Loucy (cell line): ENCODE measurements around the gene SYCP1.

ENCODE experiments used
- H2AFZ ChIP-seq: fragments of 200-600 bp; sonication (generic); 2 replicates; pipeline ENCODE4 v1.6.0; 2016; ENCODE audit warnings: antibody characterized with exemption, mild to moderate bottlenecking, low read length, moderate library complexity
- H3F3A ChIP-seq: fragments of 200-600 bp; 2 replicates; pipeline ENCODE4 v1.6.0; 2016; ENCODE audit warnings: antibody characterized with exemption, low read depth, mild to moderate bottlenecking
- H3K27me3 ChIP-seq: fragments of 200-600 bp; sonication (generic); 2 replicates; pipeline ENCODE4 v1.6.1; 2014; ENCODE audit warnings: low read length, mild to moderate bottlenecking; ENCODE audit not compliant: insufficient read depth, poor library complexity, severe bottlenecking
- H3K36me3 ChIP-seq: fragments of 200-600 bp; sonication (generic); 2 replicates; pipeline ENCODE4 v1.6.1; 2016; ENCODE audit warnings: low read length; ENCODE audit not compliant: insufficient read depth
- H3K4me1 ChIP-seq: fragments of 200-600 bp; sonication (generic); 2 replicates; pipeline ENCODE4 v1.5.1; 2014; ENCODE audit warnings: low read length, mild to moderate bottlenecking; ENCODE audit not compliant: insufficient read depth, poor library complexity, severe bottlenecking
- H3K4me2 ChIP-seq: fragments of 200-600 bp; sonication (generic); 2 replicates; pipeline ENCODE4 v1.6.0; 2014; ENCODE audit warnings: antibody characterized with exemption, low read length, low read depth, mild to moderate bottlenecking; ENCODE audit not compliant: poor library complexity, severe bottlenecking
- H3K4me3 ChIP-seq: fragments of 200-600 bp; sonication (generic); 2 replicates; pipeline ENCODE4 v1.5.1; 2014; ENCODE audit warnings: low read length, mild to moderate bottlenecking, mixed read lengths; ENCODE audit not compliant: poor library complexity, severe bottlenecking
- H3K79me2 ChIP-seq: fragments of 200-600 bp; sonication (generic); 2 replicates; pipeline ENCODE4 v1.6.1; 2014; ENCODE audit warnings: low read length; ENCODE audit not compliant: insufficient read depth
- H3K9ac ChIP-seq: fragments of 200-600 bp; sonication (generic); 2 replicates; pipeline ENCODE4 v1.6.0; 2014; ENCODE audit warnings: mild to moderate bottlenecking, low read depth, low read length, moderate library complexity; ENCODE audit not compliant: poor library complexity, severe bottlenecking
- H3K9me2 ChIP-seq: fragments of 200-600 bp; sonication (generic); replicated peaks from 2 replicates; pipeline ENCODE4 v1.6.1; 2016; ENCODE audit warnings: low read depth, low read length, mixed read lengths
- H3K9me3 ChIP-seq: fragments of 200-600 bp; sonication (generic); 2 replicates; pipeline ENCODE4 v1.6.1; 2014; ENCODE audit warnings: mild to moderate bottlenecking, antibody characterized with exemption, low read length, low read depth; ENCODE audit not compliant: insufficient read depth
- H4K20me1 ChIP-seq: fragments of 200-600 bp; sonication (generic); 2 replicates; pipeline ENCODE4 v1.6.0; 2014; ENCODE audit warnings: antibody characterized with exemption, low read length, mild to moderate bottlenecking; ENCODE audit not compliant: insufficient read depth, poor library complexity, severe bottlenecking
- EZH2phosphoT487 ChIP-seq: fragments of 200-600 bp; IDR thresholded peaks from 2 replicates; pipeline ENCODE4 v1.6.1; 2018; ENCODE audit warnings: antibody characterized with exemption, mild to moderate bottlenecking, moderate library complexity, borderline replicate concordance
- TF ChIP-seq, protein P1 (sequence below): fragments of 200-600 bp; sonication (generic); conservative IDR thresholded peaks from 2 replicates; pipeline ENCODE4 v1.5.1; 2014; ENCODE audit warnings: mild to moderate bottlenecking, antibody characterized with exemption, low read length

Gene SYCP1

DNA sequence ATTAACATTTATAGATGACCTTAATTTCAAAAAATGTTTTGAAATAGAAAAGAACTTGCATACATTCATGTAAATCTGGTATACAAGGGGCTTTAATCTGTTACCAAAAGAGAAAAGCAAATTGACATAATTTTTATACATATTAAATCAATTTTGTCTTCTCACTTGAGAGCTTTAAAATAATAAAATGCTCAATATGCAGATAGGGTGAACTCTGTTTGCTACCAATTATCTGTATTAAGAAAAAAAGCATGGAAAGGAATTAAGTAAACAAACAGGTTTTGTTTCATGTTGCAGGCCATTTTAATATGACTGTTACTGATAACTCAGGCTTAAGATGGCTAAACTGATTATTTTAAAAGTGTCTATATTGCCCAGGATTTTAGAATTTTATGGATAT is 168.9 kb downstream of the SYCP1 start:
- TF ChIP-seq, protein P1, sequence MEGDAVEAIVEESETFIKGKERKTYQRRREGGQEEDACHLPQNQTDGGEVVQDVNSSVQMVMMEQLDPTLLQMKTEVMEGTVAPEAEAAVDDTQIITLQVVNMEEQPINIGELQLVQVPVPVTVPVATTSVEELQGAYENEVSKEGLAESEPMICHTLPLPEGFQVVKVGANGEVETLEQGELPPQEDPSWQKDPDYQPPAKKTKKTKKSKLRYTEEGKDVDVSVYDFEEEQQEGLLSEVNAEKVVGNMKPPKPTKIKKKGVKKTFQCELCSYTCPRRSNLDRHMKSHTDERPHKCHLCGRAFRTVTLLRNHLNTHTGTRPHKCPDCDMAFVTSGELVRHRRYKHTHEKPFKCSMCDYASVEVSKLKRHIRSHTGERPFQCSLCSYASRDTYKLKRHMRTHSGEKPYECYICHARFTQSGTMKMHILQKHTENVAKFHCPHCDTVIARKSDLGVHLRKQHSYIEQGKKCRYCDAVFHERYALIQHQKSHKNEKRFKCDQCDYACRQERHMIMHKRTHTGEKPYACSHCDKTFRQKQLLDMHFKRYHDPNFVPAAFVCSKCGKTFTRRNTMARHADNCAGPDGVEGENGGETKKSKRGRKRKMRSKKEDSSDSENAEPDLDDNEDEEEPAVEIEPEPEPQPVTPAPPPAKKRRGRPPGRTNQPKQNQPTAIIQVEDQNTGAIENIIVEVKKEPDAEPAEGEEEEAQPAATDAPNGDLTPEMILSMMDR, result no peak
- TF ChIP-seq EZH2phosphoT487, result no peak
- H3K79me2 ChIP-seq, result no peaks in the 10 kb centered on the region
- no peak overlapping the region for H3K4me2 ChIP-seq
- H3K4me1 ChIP-seq, result no peaks in the 10 kb centered on the region
- H2AFZ ChIP-seq, result no peak overlapping the region
- H3K36me3 ChIP-seq, result no peaks in the 10 kb centered on the region
- H3K9me2 ChIP-seq, result no peaks in the 10 kb centered on the region
- H3K4me3 ChIP-seq, result no peak overlapping the region
- H3K9me3 ChIP-seq, result no peaks in the 10 kb centered on the region
- no peak overlapping the region for H3K9ac ChIP-seq
- no peaks in the 10 kb centered on the region for H4K20me1 ChIP-seq
- H3F3A ChIP-seq, result no peaks in the 10 kb centered on the region
- H3K27me3 ChIP-seq, result peaks cover 7% of the 10 kb centered on the region

- Histone ChIP-seq H4K20me1 (no peaks in the 10 kb centered on the region), H3K27me3 (no peaks in the 10 kb centered on the region), H3K9me3 (no peaks in the 10 kb centered on the region), H2AFZ (no peak within 1 kb of the TSS), H3K9ac (no peak within 1 kb of the TSS), H3K79me2 (no peaks in the 10 kb centered on the region), H3F3A (no peaks in the 10 kb centered on the region), H3K4me2 (no peak within 1 kb of the TSS), H3K36me3 (no peaks in the 10 kb centered on the region), H3K9me2 (no peaks in the 10 kb centered on the region), H3K4me3 (no peak within 1 kb of the TSS), H3K4me1 (no peaks in the 10 kb centered on the region)
- TF ChIP-seq EZH2phosphoT487, result no peak
- TF ChIP-seq, protein P1, result no peak
Observed at GRCh38 chr1:115029526-115029925, 174.9 kb downstream of the SYCP1 start, which contains the start of gene TSHB. Gene TSHB (plus strand): TSS chr1:115029826. CDS start chr1:115033363, 3,537 bp downstream.

DNA sequence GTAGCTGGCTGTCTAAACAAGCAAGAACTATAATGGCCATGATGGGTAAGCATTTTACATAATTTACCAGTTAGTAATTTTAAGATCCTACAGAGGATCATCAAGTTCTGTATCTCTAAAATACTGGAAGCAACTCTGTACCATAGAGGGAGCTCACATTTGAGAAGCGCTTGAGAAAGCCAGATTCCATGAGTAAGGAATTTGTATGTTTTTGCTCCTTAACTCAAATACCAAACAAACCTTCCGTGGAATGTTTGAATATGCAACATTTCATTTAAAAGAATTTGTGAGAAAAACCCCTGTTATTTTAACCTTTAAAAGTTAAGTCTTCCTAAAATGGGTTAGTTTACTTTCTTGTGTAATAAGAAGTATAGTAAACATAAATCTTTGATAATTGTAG is 176.9 kb downstream of the SYCP1 start:
- no peaks in the 10 kb centered on the region for H3F3A ChIP-seq
- H3K4me2 ChIP-seq, result no peak overlapping the region
- H3K4me1 ChIP-seq, result no peaks in the 10 kb centered on the region
- no peak overlapping the region for H2AFZ ChIP-seq
- no peaks in the 10 kb centered on the region for H3K9me3 ChIP-seq
- H3K36me3 ChIP-seq, result no peaks in the 10 kb centered on the region
- H3K79me2 ChIP-seq, result no peaks in the 10 kb centered on the region
- TF ChIP-seq, protein P1, result no peak
- no peak for TF ChIP-seq EZH2phosphoT487
- H4K20me1 ChIP-seq, result no peaks in the 10 kb centered on the region
- no peaks in the 10 kb centered on the region for H3K9me2 ChIP-seq
- H3K27me3 ChIP-seq, result no peaks in the 10 kb centered on the region
- H3K9ac ChIP-seq, result no peak overlapping the region
- no peak overlapping the region for H3K4me3 ChIP-seq
